ENCODE measurements around the gene PRX.

Gene PRX

GRCh38 chr19:40420451-40420765 lies 7.2 kb upstream of the PRX start:
- peak overlapping the region; percentile 74 for H3K4me2 ChIP-seq
- H3K79me2 ChIP-seq (ENCODE audit: insufficient read depth, low read depth): 0 out of 2 replicates have a peak, but pooled peaks cover 5% of the 10 kb centered on the region
- H3K9ac ChIP-seq: peak overlapping the region; percentile 77; the same call in 1 of the 2 replicates
- H3K27ac ChIP-seq: no peak overlapping the region
- TF ChIP-seq CTCF (conservative IDR thresholded peaks at IDR 0.05; ENCODE audit: low read depth, low read length): no peak
- H3K27me3 ChIP-seq (ENCODE audit: insufficient read depth, low read depth): no peaks in the 10 kb centered on the region
- H3K36me3 ChIP-seq (ENCODE audit: insufficient read depth): no peaks in the 10 kb centered on the region
- H2AFZ ChIP-seq (ENCODE audit: low read depth): peak overlapping the region; percentile 97
- H3K4me1 ChIP-seq (ENCODE audit: low read depth, poor library complexity, severe bottlenecking): peaks cover 30% of the 10 kb centered on the region
- no peak overlapping the region for H3K4me3 ChIP-seq (IDR thresholded peaks at IDR 0.05; ENCODE audit: insufficient read depth, low read depth, low read length)
- no peaks in the 10 kb centered on the region for H4K20me1 ChIP-seq (ENCODE audit: insufficient read depth)

GRCh38 chr19:40419780-40420179 lies 6.6 kb upstream of the PRX start:
- H3K27me3 ChIP-seq (ENCODE audit: insufficient read depth, low read depth): no peaks in the 10 kb centered on the region
- H3K27ac ChIP-seq: no peak overlapping the region
- peaks cover 29% of the 10 kb centered on the region for H3K4me1 ChIP-seq (ENCODE audit: low read depth, poor library complexity, severe bottlenecking)
- H4K20me1 ChIP-seq (ENCODE audit: insufficient read depth): no peaks in the 10 kb centered on the region
- H3K4me3 ChIP-seq (IDR thresholded peaks at IDR 0.05; ENCODE audit: insufficient read depth, low read depth, low read length): no peak overlapping the region
- no peak for TF ChIP-seq CTCF (conservative IDR thresholded peaks at IDR 0.05; ENCODE audit: low read depth, low read length)
- H3K4me2 ChIP-seq: no peak overlapping the region
- 0 out of 2 replicates have a peak, but pooled peaks cover 4% of the 10 kb centered on the region for H3K79me2 ChIP-seq (ENCODE audit: insufficient read depth, low read depth)
- H3K9ac ChIP-seq: no peak overlapping the region
- H2AFZ ChIP-seq (ENCODE audit: low read depth): no peak overlapping the region
- no peaks in the 10 kb centered on the region for H3K36me3 ChIP-seq (ENCODE audit: insufficient read depth)

- Histone ChIP-seq H3K4me3 (IDR thresholded peaks at IDR 0.05; ENCODE audit: insufficient read depth, low read depth, low read length) (no peak overlapping the region), H3K79me2 (ENCODE audit: insufficient read depth, low read depth) (no peaks in the 10 kb centered on the region), H4K20me1 (ENCODE audit: insufficient read depth) (no peaks in the 10 kb centered on the region), H3K4me2 (no peak overlapping the region), H3K27ac (no peak overlapping the region), H3K27me3 (ENCODE audit: insufficient read depth, low read depth) (no peaks in the 10 kb centered on the region), H3K9ac (no peak overlapping the region), H2AFZ (ENCODE audit: low read depth) (no peak overlapping the region), H3K36me3 (ENCODE audit: insufficient read depth) (no peaks in the 10 kb centered on the region), H3K4me1 (ENCODE audit: low read depth, poor library complexity, severe bottlenecking) (peaks cover 22% of the 10 kb centered on the region)
- TF ChIP-seq CTCF (conservative IDR thresholded peaks at IDR 0.05; ENCODE audit: low read depth, low read length): no peak
These were observed 6.0 kb upstream of the PRX start for GRCh38 chr19:40419066-40419612.

GRCh38 chr19:40418040-40418439 lies 4.9 kb upstream of the PRX start:
- no peak overlapping the region for H3K4me2 ChIP-seq
- no peak for TF ChIP-seq CTCF (conservative IDR thresholded peaks at IDR 0.05; ENCODE audit: low read depth, low read length)
- H4K20me1 ChIP-seq (ENCODE audit: insufficient read depth): no peaks in the 10 kb centered on the region
- H3K79me2 ChIP-seq (ENCODE audit: insufficient read depth, low read depth): no peaks in the 10 kb centered on the region
- no peak overlapping the region for H3K27ac ChIP-seq
- H3K36me3 ChIP-seq (ENCODE audit: insufficient read depth): no peaks in the 10 kb centered on the region
- no peaks in the 10 kb centered on the region for H3K27me3 ChIP-seq (ENCODE audit: insufficient read depth, low read depth)
- H2AFZ ChIP-seq (ENCODE audit: low read depth): no peak overlapping the region
- H3K9ac ChIP-seq: no peak overlapping the region
- no peak overlapping the region for H3K4me3 ChIP-seq (IDR thresholded peaks at IDR 0.05; ENCODE audit: insufficient read depth, low read depth, low read length)
- peaks cover 20% of the 10 kb centered on the region for H3K4me1 ChIP-seq (ENCODE audit: low read depth, poor library complexity, severe bottlenecking)
